AG08395 (cell line): ENCODE measurements around the gene LHX8.
A peak's percentile ranks its signal among the peaks of the same experiment; 100 is the strongest.

ENCODE experiments used
- DNase-seq: peaks from one replicate; pipeline ENCODE4 v3.0.0; 2012; ENCODE audit warnings: mixed read lengths, low spot score

The LHX8 gene

GRCh38 chr1:75203415-75204277, 69.5 kb downstream of the LHX8 start:
- DNase-seq: peak; percentile 56

GRCh38 chr1:75208862-75209261, 74.7 kb downstream of the LHX8 start:
- DNase-seq: no peak
